Activated CD8-positive, alpha-beta memory T cell treated with anti-CD3 and anti-CD28 coated beads, Interleukin-2, amount 50 U/mL, for 1 hour (primary cell): ENCODE results near the gene KCNJ6.

ENCODE experiments used
- DNase-seq: peaks from one replicate; pipeline ENCODE4 v3.0.0-alpha.2; 2020; ENCODE audit errors: extremely low read depth

Gene KCNJ6

GRCh38 chr21:37821092-37821491, 95.2 kb downstream of the KCNJ6 start:
- DNase-seq, result no peak

- DNase-seq, result no peak
Observed at GRCh38 chr21:37819372-37819771, 96.9 kb downstream of the KCNJ6 start.

- DNase-seq, result no peak
Observed at GRCh38 chr21:37817242-37817641, 99.0 kb downstream of the KCNJ6 start.

GRCh38 chr21:37815893-37816292, 100.4 kb downstream of the KCNJ6 start:
- no peak for DNase-seq

GRCh38 chr21:37811711-37812110, 104.5 kb downstream of the KCNJ6 start:
- no peak for DNase-seq

GRCh38 chr21:37808261-37808660, 108.0 kb downstream of the KCNJ6 start:
- no peak for DNase-seq

- DNase-seq, result no peak
Observed at GRCh38 chr21:37805266-37805665, 111.0 kb downstream of the KCNJ6 start.

GRCh38 chr21:37804001-37804400, 112.3 kb downstream of the KCNJ6 start:
- DNase-seq, result no peak

- no peak for DNase-seq
Observed at GRCh38 chr21:37803101-37803651, 113.1 kb downstream of the KCNJ6 start.

GRCh38 chr21:37800456-37801061, 115.7 kb downstream of the KCNJ6 start:
- no peak for DNase-seq

GRCh38 chr21:37800057-37800455, 116.2 kb downstream of the KCNJ6 start:
- DNase-seq, result no peak

GRCh38 chr21:37799211-37800056, 116.8 kb downstream of the KCNJ6 start:
- DNase-seq, result no peak

GRCh38 chr21:37797403-37797802, 118.9 kb downstream of the KCNJ6 start:
- no peak for DNase-seq

- DNase-seq, result no peak
Observed at GRCh38 chr21:37796011-37796410, 120.2 kb downstream of the KCNJ6 start.

GRCh38 chr21:37793660-37794059, 122.6 kb downstream of the KCNJ6 start:
- DNase-seq, result no peak

GRCh38 chr21:37792046-37792445, 124.2 kb downstream of the KCNJ6 start:
- no peak for DNase-seq

GRCh38 chr21:37790905-37791304, 125.4 kb downstream of the KCNJ6 start:
- DNase-seq, result no peak

- no peak for DNase-seq
Observed at GRCh38 chr21:37788503-37788902, 127.8 kb downstream of the KCNJ6 start.

GRCh38 chr21:37787456-37787855, 128.8 kb downstream of the KCNJ6 start:
- DNase-seq, result no peak

GRCh38 chr21:37784591-37785318, 131.5 kb downstream of the KCNJ6 start:
- no peak for DNase-seq

GRCh38 chr21:37783016-37783415, 133.2 kb downstream of the KCNJ6 start:
- DNase-seq, result no peak
